GM18951 (cell line): ENCODE measurements around the gene LSMEM2.
A peak's percentile ranks its signal among the peaks of the same experiment; 100 is the strongest.
"Not testable (repeated sequence)": the region's sequence is repeated elsewhere in the genome, so short reads cannot be mapped to it uniquely, and the experiment has no call there.

Experiments used
- POLR2A ChIP-seq: IDR thresholded peaks from 4 replicates; pipeline ENCODE4 v1.6.1; 2011; ENCODE audit warnings: mild to moderate bottlenecking; ENCODE audit not compliant: insufficient read length, insufficient read depth; ENCODE audit errors: extremely low read depth
- in situ Hi-C: fragments of 300-500 bp; cut with MboI; formaldehyde crosslinking; loops from one replicate; pipeline ENCODE4 v1.12.0; 2022; ENCODE audit warnings: low sequenced_read_pairs, mixed read lengths, inconsistent platforms; ENCODE audit not compliant: unreplicated experiment

LSMEM2 gene

GRCh38 chr3:50241163-50241562, 37.7 kb upstream of the LSMEM2 start:
- peak; percentile 10 for TF ChIP-seq POLR2A
- in situ Hi-C loops, result no loop called here

- in situ Hi-C loops, result no loop called here
Measured at GRCh38 chr3:50241713-50242380, 37.0 kb upstream of the LSMEM2 start.

GRCh38 chr3:50242381-50242770, 36.5 kb upstream of the LSMEM2 start:
- TF ChIP-seq POLR2A, result no peak
- in situ Hi-C loops, result no loop called here

More at GRCh38 chr3:50241713-50242380, 37.0 kb upstream of the LSMEM2 start:
- TF ChIP-seq POLR2A, result no peak

DNA sequence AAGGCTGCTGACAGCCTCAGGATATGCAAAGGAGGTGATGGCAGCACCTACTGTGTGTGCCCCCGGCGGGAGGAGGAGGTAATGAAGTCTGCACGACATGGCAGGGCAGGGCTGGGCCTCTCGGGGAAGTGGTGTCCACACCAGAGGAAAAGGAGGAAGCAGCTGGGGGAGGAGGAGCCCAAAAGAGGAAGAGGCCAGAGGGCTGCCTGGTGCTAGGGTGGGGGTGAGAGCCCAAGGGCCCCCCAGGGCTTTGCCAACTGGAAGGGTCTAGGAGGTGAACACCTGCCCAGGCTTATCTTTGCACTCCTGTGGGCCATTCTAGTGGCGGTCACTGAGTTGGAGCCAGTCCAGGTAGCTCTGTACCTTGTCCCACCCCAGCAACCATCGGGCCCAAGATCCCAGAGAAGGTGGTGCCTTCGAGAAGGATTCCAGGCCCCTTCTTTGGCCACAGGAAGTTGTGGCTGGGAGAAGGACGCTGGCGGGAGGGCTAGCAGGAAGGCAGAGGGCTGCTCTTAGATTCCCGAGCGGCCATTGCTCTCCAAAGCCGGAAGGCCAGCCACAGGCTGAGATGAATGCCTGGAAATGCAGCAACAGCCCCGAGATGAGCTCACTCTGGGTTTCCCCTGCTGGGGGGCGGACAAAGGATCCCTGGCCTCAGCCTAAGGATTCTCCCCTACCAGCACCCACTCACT, 35.9 kb upstream of the LSMEM2 start:
- no peak for TF ChIP-seq POLR2A
- in situ Hi-C loops, result no loop called here

DNA sequence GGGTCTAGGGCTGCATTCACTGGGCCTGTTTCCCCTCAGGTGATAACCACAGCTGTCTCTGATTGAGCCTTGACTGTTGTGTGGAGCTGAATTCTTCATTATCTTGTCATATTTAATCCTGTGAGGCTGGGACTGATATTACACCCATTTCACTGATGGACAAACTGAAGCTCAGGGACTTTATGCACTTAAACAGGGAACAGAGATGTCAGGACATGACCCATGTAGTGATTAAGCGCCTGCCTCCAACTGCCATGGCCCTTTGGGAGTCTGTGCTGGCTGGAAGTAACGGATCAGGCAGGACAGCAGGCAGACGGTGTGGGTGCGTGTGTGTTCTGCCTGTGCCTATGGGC, 35.4 kb upstream of the LSMEM2 start:
- TF ChIP-seq POLR2A, result no peak
- in situ Hi-C loops, result no loop called here

DNA sequence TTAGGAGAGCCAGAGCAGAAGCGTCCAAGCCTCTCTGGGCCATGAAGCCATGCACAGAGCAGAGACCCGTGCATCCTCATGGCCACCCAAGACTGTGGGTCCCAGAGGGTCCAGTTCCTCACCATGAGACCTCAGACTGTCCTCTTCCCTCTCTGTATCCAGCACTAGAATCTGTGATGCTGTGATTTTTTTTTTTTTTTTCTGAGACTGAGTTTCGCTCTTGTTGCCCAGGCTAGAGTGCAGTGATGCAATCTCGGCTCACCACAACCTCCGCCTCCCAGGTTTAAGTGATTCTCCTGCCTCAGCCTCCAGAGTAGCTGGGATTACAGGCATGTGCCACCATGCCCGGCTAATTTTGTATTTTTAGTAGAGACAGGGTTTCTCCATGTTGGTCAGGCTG, 34.1 kb upstream of the LSMEM2 start:
- in situ Hi-C loops, result not testable (repeated sequence)

- TF ChIP-seq POLR2A, result no peak
- in situ Hi-C loops, result no loop called here
Measured at GRCh38 chr3:50245251-50245745, 33.6 kb upstream of the LSMEM2 start.

- no peak for TF ChIP-seq POLR2A
- in situ Hi-C loops, result no loop called here
Measured at GRCh38 chr3:50245831-50246516, 32.9 kb upstream of the LSMEM2 start.

GRCh38 chr3:50246517-50246954, 32.4 kb upstream of the LSMEM2 start:
- TF ChIP-seq POLR2A, result no peak
- in situ Hi-C loops, result no loop called here

GRCh38 chr3:50248387-50248786, 30.5 kb upstream of the LSMEM2 start:
- in situ Hi-C loops, result no loop called here
- no peak for TF ChIP-seq POLR2A

DNA sequence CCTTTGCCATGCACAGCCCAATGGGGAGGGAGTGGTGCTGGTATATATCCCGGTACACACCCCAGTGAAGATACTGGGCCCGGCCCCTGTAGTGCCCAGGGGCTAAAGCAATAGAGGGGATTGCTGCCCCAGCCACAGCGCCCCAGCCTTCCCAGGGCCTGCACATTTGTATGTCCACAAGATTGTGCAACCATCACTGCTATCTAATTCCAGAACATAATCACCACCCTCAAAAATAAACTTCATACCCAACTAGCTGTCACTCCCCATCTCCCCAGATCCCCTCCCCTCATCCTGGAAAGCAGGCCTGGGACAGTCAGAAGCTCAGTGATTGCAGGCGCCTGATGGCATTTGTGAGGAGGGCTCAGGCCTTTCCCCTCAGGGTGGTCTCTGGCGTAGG, 29.4 kb upstream of the LSMEM2 start:
- no peak for TF ChIP-seq POLR2A
- in situ Hi-C loops, result no loop called here

DNA sequence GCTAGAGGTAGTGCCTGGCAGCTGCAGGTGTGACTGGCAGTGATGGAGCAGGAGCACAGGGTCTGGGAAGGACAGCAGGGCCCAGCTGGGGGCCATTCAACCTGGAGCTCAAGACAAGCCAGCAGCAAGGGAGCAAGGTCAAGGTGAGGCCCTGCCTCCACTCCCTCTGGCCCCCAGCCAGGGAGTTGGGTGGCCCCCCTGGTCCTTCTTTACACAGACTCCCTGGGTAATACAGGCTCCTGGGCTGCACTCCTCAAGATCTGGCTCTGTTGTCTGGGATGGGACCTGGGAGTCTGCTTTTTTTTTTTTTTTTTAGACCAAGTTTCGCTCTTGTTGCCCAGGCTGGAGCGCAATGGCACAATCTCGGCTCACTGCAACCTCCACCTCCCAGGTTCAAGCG, 28.4 kb upstream of the LSMEM2 start:
- in situ Hi-C loops, result no loop called here
- TF ChIP-seq POLR2A, result no peak

- no peak for TF ChIP-seq POLR2A
- in situ Hi-C loops, result no loop called here
Measured at GRCh38 chr3:50251220-50251619, 27.7 kb upstream of the LSMEM2 start.

- in situ Hi-C loops, result no loop called here
- TF ChIP-seq POLR2A, result no peak
Measured at GRCh38 chr3:50254577-50255250, 24.2 kb upstream of the LSMEM2 start.

DNA sequence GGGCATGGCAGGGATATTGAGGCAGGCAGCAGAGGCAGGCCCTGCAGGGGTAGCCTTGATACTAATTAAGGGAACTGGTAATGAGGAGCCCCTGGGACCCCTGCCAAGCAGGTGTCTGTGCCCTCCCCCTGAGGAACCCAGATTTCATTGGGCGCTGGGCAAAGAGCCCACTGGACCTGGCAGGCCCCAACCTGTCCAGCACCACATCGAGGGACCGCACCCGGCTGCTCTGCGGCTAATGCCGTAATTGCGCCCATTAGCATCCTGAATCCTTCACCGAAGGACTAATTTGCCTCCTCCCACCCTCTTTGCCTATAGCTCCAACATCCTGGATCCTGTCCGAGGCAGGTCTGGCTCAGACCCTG, 23.7 kb upstream of the LSMEM2 start:
- no peak for TF ChIP-seq POLR2A
- in situ Hi-C loops, result no loop called here
